Caco-2 (cell line): ENCODE results near the gene CAPN3. TPM values are rescaled to one million over a fixed set of nuclear protein-coding genes. Genes with fewer than 3 reads are reported as not detected.

ENCODE experiments used
- BruUV-seq: library from RNA; stranded (reverse); fragments of 400-500 nt; replicated peaks from 2 replicates; lab custom pipeline; 2021; lab: Mats Ljungman, UMichigan
- CTCF ChIA-PET: fragments of 300-600 bp; sonication (Branson Sonifier 250); formaldehyde crosslinking; loops from one replicate; lab custom pipeline; 2022; ENCODE audit warnings: antibody characterized with exemption; lab: Charles Lee
- POLR2A ChIA-PET: fragments of 300-600 bp; sonication (Branson Sonifier 250); formaldehyde crosslinking; loops from one replicate; lab custom pipeline; 2022; ENCODE audit warnings: antibody characterized with exemption; lab: Charles Lee
- DNase-seq, 2 experiments: peaks; one replicate each; pipeline versions ENCODE4 v3.0.0 to v3.0.0-alpha.2; 2020 to 2022
- H3K27me3 ChIP-seq: replicated peaks from 2 replicates; pipeline ENCODE4 v1.6.0; 2011; ENCODE audit warnings: low read length; ENCODE audit not compliant: control insufficient read depth, insufficient read depth
- H3K36me3 ChIP-seq: 2 replicates; pipeline ENCODE4 v1.5.1; 2011; ENCODE audit warnings: low read length; ENCODE audit not compliant: control insufficient read depth, insufficient read depth
- H3K4me1 ChIP-seq: fragments of 250-450 bp; sonication (Bioruptor Pico); 2 replicates; pipeline ENCODE4 v1.5.1; 2020; ENCODE audit warnings: mild to moderate bottlenecking
- H3K4me3 ChIP-seq: 2 replicates; pipeline ENCODE4 v1.5.1; 2011; ENCODE audit warnings: low read depth, mild to moderate bottlenecking, control low read depth, low read length
- H3K9me3 ChIP-seq: fragments of 250-450 bp; sonication (Bioruptor Pico); 2 replicates; pipeline ENCODE4 v1.5.1; 2020; ENCODE audit warnings: mild to moderate bottlenecking, moderate library complexity
- H3K27ac Mint-ChIP-seq: one replicate; pipeline ENCODE4 v1.8.0; 2022; ENCODE audit warnings: mixed read lengths; ENCODE audit not compliant: unreplicated experiment
- H3K27me3 Mint-ChIP-seq: one replicate; pipeline ENCODE4 v1.8.0; 2022; ENCODE audit warnings: mixed read lengths; ENCODE audit not compliant: insufficient read depth, unreplicated experiment
- H3K36me3 Mint-ChIP-seq: one replicate; pipeline ENCODE4 v1.8.0; 2022; ENCODE audit warnings: mild to moderate bottlenecking, mixed read lengths; ENCODE audit not compliant: insufficient read depth, unreplicated experiment
- H3K4me1 Mint-ChIP-seq: one replicate; pipeline ENCODE4 v1.8.0; 2022; ENCODE audit warnings: low read depth, mixed read lengths; ENCODE audit not compliant: unreplicated experiment
- H3K4me3 Mint-ChIP-seq: one replicate; pipeline ENCODE4 v1.8.0; 2022; ENCODE audit warnings: mild to moderate bottlenecking, moderate library complexity, mixed read lengths; ENCODE audit not compliant: unreplicated experiment
- H3K9me3 Mint-ChIP-seq: one replicate; pipeline ENCODE4 v1.8.0; 2022; ENCODE audit warnings: mixed read lengths; ENCODE audit not compliant: unreplicated experiment
- intact Hi-C: fragments of 100-400 bp; cut with micrococcal nuclease; formaldehyde crosslinking; loops from one replicate; pipeline ENCODE4 v1.10.0; 2022; ENCODE audit not compliant: unreplicated experiment
- total RNA-seq: library from RNA; stranded (reverse); gene quantifications from 2 replicates; pipeline ENCODE4 v1.2.3, GENCODE V29; 2022
- TF ChIP-seq, protein P1 (sequence below), 2 experiments: fragments of 200-600 bp in 1 of 2; IDR thresholded peaks; 1 replicate in 1 of 2; 2 replicates in 1 of 2; pipeline versions ENCODE4 v1.5.1 to v1.8.0; 2011 to 2022; ENCODE audit warnings: antibody characterized with exemption in 1 of 2, control low read depth in 1 of 2, inconsistent platforms in 1 of 2, low read depth in 1 of 2, low read length in 1 of 2, mild to moderate bottlenecking in 1 of 2, moderate library complexity in 1 of 2; ENCODE audit not compliant: insufficient read depth in 1 of 2, severe bottlenecking in 1 of 2, unreplicated experiment in 1 of 2

The CAPN3 gene
- total RNA-seq, 1 experiment from 2014 or later, result 0.66 TPM

GRCh38 chr15:42352401-42352800 is 6.9 kb upstream of the CAPN3 start:
- Mint-ChIP-seq H3K9me3 (no peaks in the 10 kb centered on the region), H3K4me1 (no peaks in the 10 kb centered on the region), H3K36me3 (no peaks in the 10 kb centered on the region), H3K27ac (no peak overlapping the region), H3K27me3 (no peaks in the 10 kb centered on the region), H3K4me3 (no peak overlapping the region)
- ChIA-PET CTCF (no interaction called here), POLR2A (no interaction called here)
- intact Hi-C loops, result no loop called here
- TF ChIP-seq, protein P1, sequence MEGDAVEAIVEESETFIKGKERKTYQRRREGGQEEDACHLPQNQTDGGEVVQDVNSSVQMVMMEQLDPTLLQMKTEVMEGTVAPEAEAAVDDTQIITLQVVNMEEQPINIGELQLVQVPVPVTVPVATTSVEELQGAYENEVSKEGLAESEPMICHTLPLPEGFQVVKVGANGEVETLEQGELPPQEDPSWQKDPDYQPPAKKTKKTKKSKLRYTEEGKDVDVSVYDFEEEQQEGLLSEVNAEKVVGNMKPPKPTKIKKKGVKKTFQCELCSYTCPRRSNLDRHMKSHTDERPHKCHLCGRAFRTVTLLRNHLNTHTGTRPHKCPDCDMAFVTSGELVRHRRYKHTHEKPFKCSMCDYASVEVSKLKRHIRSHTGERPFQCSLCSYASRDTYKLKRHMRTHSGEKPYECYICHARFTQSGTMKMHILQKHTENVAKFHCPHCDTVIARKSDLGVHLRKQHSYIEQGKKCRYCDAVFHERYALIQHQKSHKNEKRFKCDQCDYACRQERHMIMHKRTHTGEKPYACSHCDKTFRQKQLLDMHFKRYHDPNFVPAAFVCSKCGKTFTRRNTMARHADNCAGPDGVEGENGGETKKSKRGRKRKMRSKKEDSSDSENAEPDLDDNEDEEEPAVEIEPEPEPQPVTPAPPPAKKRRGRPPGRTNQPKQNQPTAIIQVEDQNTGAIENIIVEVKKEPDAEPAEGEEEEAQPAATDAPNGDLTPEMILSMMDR (IDR thresholded peaks at IDR 0.05; ENCODE audit: insufficient read depth in 1 of 2, low read depth in 1 of 2, low read length in 1 of 2, severe bottlenecking in 1 of 2, unreplicated experiment in 1 of 2), result no peak
- no peak for DNase-seq
- Histone ChIP-seq H3K27me3 (no peaks in the 10 kb centered on the region), H3K36me3 (no peaks in the 10 kb centered on the region), H3K4me1 (no peaks in the 10 kb centered on the region), H3K4me3 (no peak overlapping the region), H3K9me3 (no peaks in the 10 kb centered on the region)
- BruUV-seq, result no TSS peak

DNA sequence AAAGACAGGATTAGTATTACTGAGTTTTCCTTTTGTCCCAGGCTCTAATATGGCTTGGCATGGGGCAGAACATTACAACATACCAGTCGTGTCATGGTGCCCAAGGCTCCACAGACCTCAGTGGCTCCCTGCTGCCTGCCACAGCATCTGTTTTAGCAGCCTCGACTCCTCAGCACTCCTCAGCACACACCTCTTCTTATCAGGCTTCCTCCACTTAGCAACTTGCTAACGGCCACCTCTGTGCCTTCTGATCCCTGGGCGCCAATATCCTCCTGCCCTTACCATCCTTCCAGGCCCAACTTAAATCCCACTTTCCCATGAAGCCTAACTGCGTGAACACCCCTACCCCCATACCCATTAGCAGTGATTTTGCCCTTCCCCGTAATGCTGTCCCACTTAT is 6.2 kb upstream of the CAPN3 start:
- no peaks in the 10 kb centered on the region for H3K36me3 Mint-ChIP-seq
- POLR2A ChIA-PET, result no interaction called here
- H3K9me3 ChIP-seq, result no peaks in the 10 kb centered on the region
- H3K9me3 Mint-ChIP-seq, result no peaks in the 10 kb centered on the region
- no peaks in the 10 kb centered on the region for H3K27me3 ChIP-seq
- H3K27ac Mint-ChIP-seq, result no peak overlapping the region
- H3K4me3 ChIP-seq, result no peak overlapping the region
- H3K27me3 Mint-ChIP-seq, result no peaks in the 10 kb centered on the region
- intact Hi-C loops, result no loop called here
- CTCF ChIA-PET, result no interaction called here
- H3K4me1 Mint-ChIP-seq, result no peaks in the 10 kb centered on the region
- BruUV-seq, result no TSS peak
- no peaks in the 10 kb centered on the region for H3K4me1 ChIP-seq
- no peak for DNase-seq
- no peak overlapping the region for H3K4me3 Mint-ChIP-seq
- H3K36me3 ChIP-seq, result no peaks in the 10 kb centered on the region
- TF ChIP-seq, protein P1 (IDR thresholded peaks at IDR 0.05; ENCODE audit: insufficient read depth in 1 of 2, low read depth in 1 of 2, low read length in 1 of 2, severe bottlenecking in 1 of 2, unreplicated experiment in 1 of 2), result no peak

DNA sequence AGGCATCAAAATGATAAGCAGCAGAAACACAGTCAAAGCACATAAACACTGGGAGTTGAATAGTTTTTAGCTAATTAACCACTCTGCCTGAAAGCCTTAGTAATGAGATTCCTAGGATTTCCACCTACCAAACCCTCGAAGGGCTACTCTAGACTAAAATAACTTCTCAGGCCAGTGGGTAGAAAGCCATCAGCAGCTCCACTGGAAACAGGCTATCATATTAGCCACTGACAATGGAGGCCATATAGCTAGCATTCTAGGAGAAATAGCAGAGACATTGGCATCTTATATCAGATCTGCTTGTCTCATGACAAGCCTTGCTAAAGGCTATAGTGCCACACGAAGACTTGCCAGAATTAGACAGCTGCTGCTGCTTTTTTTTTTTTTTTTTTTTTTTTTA is 4.5 kb upstream of the CAPN3 start:
- H3K27me3 ChIP-seq, result no peaks in the 10 kb centered on the region
- TF ChIP-seq, protein P1 (IDR thresholded peaks at IDR 0.05; ENCODE audit: insufficient read depth in 1 of 2, low read depth in 1 of 2, low read length in 1 of 2, severe bottlenecking in 1 of 2, unreplicated experiment in 1 of 2), result no peak
- no peaks in the 10 kb centered on the region for H3K36me3 Mint-ChIP-seq
- no peak overlapping the region for H3K27ac Mint-ChIP-seq
- intact Hi-C loops, result no loop called here
- no peak overlapping the region for H3K4me3 ChIP-seq
- CTCF ChIA-PET, result no interaction called here
- no peak overlapping the region for H3K4me3 Mint-ChIP-seq
- H3K27me3 Mint-ChIP-seq, result peaks cover 2% of the 10 kb centered on the region
- BruUV-seq, result no TSS peak
- H3K9me3 ChIP-seq, result no peaks in the 10 kb centered on the region
- no peaks in the 10 kb centered on the region for H3K9me3 Mint-ChIP-seq
- POLR2A ChIA-PET, result no interaction called here
- no peaks in the 10 kb centered on the region for H3K36me3 ChIP-seq
- DNase-seq, result no peak
- H3K4me1 ChIP-seq, result no peaks in the 10 kb centered on the region
- no peaks in the 10 kb centered on the region for H3K4me1 Mint-ChIP-seq
